GOT3 (cell line): Measurements from ENCODE around the gene FKBP6.
"Not testable (repeated sequence)": the region's sequence is repeated elsewhere in the genome, so short reads cannot be mapped to it uniquely, and the experiment has no call there.

Source experiments
- DNase-seq: peaks from one replicate; lab custom pipeline; 2025; ENCODE audit warnings: mixed read lengths; lab: John Stamatoyannopoulos, UW

FKBP6 gene

DNA sequence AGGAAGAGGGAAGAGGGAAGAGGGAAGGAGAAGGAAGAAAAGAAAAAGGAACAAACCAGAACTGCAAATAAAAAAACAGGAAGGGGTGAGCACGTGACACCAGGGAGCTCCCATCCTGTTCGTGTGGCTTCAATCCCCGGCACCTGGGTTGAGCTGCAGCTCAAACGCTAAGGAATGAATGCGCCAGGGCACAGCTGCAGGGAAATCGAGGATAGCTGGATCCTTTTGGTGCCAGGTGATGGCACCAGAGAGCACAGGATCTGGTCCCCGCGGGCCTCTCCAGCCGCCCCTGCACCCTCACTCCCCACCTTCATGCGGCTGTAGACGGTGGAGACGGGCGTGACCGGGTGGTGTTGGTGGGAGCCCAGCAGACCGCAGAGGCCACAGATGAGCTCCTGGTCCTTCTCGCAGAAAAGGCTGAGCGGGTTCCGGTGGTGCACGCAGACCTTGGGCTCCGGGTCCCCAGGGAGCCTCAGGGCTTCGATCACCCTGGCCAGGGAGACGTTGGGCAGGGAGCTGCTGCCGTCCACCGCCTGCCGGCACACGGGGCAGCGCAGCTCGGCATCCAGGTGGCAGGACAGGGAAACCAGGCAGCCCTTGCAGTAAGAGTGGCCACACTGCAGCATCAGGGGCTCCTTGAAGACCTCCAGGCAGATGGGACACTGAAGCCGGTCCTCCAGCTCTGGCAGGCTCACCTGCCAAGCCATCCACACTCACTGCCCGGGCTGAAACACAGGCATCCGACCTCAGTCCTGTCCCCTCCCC, 3.7 kb upstream of the FKBP6 start:
- not testable (repeated sequence) for DNase-seq

DNA sequence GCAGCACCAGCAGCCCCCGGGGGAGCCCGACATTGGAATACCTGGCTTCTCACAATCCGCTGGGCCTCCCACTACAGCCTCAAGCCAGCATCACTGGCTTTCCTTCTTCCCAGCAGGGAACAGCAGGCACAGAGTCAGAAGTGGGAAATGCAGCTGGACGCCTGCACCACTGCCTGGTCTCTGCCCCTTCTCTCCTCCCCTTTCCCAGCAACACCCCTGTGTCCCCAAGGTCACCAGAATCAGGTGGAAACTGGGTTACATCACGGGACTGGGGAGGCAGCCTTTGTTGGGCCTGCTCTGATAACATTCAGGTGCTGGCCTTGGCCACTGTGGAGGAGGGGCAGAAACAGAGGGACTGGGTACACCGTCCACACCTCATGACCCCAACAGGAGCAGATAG, 2.5 kb upstream of the FKBP6 start:
- DNase-seq = not testable (repeated sequence)

DNA sequence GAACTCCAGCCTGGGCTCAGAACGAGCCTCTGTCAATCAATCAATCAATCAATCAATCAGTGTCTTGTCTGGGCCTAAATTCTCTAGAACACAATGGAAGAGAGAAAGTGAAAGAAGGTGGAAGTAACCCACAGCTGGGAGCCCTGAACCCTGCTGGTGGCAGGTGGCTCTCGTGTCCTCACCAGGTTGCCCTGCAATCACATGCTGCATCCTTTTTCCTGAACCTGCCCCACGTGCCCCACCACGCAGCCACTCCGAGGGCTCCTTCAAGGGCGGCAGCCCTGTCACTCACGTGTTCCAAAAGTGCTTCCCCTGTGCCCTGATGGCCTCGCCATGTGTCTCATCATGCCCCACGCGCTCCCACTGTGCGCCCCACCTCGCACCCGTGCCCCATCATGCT, 512 bp upstream of the FKBP6 start:
- DNase-seq = not testable (repeated sequence)

DNA sequence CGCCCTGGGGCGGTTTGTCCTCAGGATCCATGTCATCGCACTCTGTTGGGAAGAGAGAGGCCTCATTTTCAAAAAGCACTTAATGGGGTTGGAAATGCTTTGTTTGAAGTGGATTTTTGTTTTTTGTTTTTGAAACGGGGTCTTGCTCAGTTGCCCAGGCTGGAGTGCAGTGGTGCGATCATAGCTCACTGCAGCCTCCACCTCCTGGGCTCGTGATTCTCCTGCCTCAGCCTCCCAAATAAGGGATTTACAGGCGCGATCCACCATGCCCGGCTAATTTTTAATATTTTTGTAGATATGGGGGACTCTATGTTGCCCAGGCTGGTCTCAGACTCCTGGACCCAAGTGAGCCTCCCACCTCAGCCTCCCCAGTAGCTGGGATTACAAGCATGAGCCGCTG, 735 bp downstream of the FKBP6 start:
- no peak for DNase-seq

DNA sequence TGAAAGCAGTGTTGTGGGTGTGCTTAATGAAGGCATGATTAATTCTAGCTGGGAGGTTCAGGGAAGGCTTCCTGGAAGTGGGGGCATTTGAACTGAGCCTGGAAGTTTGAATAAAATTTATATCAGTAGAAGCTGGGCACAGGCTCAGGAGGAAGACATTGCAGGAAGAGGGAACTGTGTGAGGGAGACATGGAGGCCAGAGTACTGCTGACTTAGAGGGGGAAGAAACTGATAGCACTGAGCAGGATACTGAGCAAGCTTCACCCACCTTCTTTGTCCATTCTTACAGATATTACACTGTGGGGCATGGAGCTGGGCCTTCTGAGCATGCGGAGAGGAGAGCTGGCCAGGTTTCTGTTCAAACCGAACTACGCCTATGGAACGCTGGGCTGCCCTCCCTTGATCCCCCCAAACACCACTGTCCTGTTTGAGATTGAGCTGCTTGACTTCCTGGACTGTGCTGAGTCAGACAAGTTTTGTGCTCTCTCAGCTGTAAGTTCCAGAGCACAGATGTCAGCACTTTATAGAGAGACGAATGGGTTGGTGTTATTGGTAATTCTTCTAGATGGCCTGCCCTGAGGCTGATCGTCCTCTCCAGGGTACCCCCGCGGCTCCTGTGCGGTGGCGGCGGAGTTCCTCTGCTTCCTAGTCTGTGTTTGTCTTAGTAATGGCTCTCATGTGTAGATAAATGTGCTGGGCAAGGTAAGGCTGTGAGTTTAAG, 2.1 kb downstream of the FKBP6 start:
- DNase-seq = no peak

DNA sequence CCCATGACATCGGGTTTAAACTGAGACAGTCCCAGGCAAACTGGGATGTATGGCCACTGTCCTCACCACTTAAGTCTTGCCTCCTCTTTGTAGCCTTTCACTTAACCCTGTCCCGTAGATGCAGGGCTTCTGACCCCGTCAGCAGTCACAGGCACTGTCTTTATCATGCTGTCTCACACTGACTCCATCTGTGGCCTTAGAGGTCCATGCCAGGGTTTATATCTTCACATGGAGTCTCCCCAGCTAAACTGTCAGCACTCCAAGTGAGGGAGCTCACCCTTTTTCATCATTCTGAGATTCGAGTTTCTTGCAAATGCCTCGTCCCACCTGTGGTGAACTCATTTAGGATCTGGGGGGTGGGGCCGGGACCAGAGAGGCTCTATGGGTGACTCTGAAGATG, 2.8 kb downstream of the FKBP6 start:
- no peak for DNase-seq

DNA sequence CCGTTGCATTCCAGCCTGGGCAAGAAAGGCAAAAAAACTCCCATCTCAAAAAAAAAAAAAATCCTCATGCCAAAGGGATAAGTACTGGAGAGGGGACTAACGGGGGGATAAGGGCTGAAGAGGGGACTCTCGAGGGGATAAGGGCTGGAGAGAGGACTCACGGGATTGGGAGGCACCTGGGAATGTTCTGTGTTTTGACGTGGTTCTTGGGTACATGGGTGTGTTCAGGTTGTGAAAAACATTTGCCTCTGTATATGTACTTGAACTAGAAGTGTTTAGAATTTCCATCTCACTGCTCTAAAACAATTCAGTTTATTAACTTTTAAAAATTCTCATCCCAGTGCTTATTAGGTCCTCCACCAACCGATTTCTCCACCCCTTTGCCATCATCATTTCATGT, 4.5 kb downstream of the FKBP6 start:
- no peak for DNase-seq

DNA sequence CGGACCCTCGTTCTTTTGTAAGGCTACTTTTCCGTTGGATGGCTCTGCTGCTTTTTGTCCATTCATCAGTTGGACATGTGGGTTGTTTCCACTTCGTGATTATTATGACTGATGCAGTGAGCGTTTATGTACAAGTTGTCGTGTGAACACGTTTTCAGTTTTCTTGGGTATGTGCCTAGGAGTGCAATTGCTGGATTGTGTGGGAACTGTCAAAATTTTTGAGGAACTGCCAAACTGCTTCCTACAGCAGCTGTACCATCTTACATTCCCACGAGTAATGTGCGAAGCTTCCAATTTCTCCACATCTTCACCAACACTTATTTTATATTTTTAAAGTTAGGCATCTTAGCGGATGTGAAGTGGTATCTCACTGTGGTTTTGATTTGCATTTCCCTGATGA, 10.4 kb downstream of the FKBP6 start:
- DNase-seq = no peak

DNA sequence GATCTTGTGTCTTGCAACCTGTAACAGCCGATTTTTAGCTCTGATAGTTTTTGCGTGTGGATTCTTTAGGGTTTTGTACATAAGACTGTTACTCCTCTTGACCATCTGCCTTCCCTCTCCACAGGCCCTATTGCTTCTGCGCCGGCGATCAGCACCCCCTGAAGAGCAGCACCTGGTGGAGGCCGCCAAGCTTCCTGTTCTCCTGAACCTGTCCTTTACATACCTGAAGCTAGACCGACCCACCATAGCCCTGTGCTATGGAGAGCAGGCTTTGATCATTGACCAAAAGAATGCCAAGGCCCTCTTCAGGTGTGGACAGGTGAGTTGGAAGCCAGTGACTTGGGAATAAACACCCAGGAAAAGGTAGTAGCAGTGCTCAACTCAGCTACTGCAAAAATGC, 12.6 kb downstream of the FKBP6 start:
- DNase-seq = no peak

DNA sequence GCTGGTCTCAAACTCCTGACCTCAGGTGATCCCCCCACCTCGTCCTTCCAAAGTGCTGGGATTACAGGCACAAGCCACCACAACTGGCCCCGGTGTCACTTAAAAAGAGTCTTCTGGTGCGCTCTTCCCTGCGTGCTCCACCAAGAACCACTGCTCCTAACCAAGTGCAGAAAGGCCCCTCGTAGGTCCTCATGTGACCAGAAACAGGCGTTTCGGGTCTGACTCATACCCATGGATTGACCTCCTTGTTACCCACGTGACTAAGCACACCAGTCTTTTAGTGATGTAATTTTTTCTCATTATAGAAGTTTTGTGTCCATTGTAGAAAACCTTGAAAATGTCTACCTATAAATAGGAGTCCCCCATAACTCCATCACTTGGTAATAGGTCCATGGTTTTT, 13.9 kb downstream of the FKBP6 start:
- no peak for DNase-seq

DNA sequence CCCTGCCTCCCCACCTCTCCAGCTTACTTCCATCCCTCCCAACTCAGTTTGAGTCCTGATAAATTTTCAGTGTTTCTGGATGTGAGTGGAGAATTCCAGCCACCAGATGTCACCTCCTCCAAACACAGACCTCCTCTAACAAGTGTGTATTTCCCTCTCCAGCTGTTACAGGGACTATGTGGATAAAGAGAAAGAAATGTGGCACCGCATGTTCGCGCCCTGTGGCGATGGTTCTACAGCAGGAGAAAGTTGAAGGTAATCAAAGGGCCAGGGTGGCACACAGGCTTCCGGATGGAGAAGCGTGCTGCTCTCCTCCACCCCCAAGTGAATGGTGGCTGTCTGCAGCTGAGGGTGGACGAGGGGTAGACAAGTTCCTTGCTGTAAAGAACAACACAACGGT, 14.7 kb downstream of the FKBP6 start:
- DNase-seq = no peak

DNA sequence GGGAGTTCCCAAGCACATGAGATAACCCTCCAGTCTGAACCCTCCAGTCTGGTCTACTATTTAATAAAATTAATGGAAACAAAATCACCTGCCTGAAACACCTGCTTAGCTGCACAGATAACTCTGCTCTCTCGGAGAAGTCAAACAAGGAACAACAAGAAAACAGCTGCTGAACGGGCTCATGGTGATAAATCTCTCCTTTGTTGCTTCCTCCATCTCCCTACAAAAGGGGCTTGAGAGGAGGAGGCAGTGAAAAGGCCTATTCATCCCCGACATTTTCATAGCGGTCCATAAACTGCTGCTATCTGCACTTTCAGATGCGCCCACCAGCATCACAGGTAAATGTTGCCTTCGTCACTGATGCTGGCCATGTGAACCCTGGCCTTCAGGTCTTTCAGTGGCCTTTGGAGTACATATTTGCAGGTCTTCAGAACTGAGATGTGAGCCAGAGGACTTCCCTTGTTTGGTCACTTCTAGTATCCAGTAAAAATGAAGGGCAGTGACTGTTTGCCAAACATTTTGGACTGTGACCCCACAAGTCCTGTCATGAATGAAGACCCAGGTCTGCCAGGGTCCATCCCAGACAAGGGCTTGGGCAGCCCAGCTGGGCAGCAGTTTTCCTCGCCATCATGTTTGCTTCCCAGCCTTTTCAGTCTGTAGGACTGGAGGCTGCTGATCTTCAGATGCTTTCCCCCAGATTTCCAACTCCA, 15.9 kb downstream of the FKBP6 start:
- DNase-seq = no peak

DNA sequence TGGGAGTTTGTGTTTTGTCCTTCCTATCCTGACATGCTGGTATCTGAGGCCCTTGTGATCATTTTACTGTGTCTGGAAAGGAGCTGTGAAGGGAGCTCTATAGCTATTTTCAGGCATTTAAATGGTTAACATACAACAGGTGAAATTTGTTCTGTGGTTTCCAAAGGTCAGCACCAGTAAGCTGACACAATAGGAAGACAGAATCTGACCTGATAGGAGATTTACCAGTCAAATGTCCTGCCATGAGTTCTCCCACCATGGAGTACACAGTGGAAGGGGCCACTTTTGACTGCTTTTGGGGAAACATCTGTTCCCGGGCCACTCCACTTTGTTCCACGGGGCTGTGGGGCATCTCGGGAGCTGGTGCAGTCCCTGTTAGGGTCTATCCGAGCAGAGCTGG, 17.6 kb downstream of the FKBP6 start:
- DNase-seq = no peak

DNA sequence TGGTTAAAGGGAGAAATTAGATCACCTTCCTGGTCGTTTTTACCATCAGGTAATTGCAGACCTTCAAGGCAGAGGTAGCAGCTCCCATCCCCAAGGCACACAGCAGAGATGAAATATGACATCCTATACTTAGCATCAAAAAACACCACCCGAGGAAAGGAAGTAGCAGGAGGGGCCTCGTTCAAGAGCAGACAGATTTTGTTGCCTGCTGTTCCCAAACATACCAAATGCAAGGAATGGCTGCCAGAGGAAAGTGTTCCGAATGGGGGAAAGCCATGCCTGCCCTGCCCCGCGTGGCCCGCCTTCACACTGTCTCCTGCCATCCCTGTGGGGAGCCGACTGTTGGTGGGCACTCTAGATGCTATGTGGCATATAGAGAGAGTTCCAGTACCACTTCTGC, 18.0 kb downstream of the FKBP6 start:
- no peak for DNase-seq

DNA sequence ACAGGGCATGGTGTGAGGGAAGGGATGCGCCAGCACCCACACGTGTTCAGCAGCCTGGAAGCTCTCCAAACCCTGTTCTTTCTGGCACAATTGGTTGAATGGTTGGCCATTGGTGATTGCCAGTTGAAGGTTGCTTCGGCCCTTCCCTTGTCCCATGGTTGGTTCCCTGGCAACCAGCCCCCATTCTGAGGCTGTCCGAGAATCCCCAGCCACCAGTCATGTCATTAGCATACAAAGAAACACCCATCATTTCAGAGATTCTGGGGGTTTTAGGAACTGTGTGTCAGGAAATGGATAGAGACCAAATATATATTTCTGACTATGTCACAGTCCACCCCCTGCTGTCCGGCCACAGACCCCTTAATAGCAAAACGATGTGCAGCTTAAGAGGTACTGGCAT, 21.8 kb downstream of the FKBP6 start:
- DNase-seq = no peak

DNA sequence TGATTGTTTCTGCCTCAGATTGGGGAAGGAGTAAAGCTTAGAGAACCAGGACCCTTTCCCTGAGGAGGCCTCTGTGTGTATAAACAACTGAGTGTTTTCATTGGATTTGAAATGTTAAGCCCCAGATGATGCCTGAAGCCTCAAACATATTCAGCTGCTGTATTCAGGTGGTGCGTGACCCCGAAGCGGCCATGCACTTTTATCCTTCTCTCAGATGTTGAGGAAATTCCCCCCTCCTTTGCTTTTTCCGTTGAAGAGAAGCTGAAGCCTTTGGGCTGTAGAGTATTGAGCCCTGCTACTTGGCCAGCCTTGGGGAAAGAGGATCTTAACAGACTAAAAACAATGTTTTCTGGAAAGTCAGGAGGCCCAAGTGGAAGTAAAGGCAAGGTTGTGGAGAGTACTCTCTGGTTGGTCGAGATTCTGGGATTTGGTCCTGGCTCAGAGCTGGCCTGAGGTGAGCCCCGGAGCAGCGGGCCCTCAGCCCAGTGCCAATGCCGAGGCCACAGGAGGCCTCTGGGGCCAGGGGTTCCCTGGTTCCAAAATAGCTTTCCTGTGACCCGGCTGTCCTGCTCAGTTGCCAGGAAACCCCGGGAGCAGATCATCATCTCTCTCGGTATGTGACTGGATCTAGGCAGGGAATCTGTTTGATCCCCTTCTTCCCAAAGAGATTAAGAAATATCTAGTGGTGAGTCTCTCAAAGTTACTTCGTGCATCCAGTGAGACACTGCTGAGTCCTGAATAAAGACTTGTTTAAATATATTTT, 22.5 kb downstream of the FKBP6 start:
- no peak for DNase-seq

DNA sequence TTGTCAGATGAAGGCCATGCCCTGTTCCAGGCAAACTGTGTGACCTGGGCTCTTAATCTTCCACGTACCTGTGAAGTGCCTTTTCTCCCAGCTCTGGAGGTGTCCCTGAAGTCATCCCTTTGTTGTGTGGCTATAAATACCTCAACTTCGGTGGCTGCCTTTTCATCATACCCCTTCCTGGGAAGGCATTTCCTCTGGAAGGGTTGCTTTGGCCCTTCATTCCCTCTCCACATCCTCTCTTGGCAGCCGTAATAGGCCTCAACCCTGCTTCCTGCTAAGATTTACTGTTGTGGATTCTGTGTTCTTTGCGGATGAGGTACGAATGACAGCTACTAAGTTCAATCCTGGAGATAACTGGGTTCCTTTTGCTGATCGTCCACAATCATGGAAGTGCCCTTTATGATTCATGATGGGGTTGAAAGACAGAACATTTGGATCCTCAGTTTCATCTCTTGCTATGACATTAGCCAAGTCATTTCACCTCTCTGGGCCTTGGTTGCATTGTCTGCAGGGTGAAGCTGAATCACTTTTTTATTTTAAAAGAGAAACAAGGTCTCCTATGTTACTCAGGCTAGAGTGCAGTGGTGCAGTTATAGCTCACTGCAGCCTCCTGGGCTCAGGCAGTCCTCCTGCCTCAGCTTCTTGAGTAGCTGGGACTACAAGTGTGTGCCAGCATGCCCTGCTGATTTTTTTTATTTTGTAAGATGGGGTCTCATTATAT, 23.6 kb downstream of the FKBP6 start:
- no peak for DNase-seq

DNA sequence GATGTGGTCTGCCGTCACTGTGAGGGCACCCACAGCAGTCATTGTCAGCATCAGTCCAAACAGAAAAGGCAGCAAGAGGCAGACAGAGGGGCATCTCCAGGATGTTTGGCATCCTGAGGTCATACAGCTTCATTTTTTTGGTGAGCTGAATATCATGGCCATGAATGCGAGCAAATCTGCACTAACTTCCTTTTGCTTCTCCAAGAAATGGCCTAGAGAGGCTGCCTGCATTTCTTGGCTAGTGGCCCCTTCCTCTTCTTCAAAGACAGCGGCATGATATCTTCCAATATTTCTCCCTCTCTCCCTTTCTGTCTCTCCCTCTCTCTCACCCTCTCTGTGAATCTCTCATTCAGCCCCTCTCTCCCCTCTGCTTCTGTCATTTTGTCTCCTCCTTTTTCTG, 24.8 kb downstream of the FKBP6 start:
- DNase-seq = no peak

DNA sequence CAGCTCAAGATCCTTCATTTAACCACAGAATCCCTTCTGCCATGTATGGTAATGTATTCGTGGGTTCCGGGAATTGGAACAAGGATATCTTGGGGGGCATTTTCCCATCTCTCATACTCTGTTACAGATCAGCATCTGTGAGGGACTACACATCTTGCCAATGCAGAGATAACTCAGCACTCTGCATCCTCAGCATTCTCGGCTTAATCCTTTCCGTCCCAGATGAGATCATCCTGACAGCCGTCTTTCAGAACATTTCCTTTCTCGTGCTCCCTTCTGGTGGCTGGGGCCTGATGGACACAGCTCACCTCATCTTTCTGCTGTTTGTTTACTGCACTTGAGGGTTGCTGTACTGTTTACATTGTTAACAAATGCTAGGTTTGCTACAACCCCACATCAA, 25.3 kb downstream of the FKBP6 start:
- DNase-seq = no peak

DNA sequence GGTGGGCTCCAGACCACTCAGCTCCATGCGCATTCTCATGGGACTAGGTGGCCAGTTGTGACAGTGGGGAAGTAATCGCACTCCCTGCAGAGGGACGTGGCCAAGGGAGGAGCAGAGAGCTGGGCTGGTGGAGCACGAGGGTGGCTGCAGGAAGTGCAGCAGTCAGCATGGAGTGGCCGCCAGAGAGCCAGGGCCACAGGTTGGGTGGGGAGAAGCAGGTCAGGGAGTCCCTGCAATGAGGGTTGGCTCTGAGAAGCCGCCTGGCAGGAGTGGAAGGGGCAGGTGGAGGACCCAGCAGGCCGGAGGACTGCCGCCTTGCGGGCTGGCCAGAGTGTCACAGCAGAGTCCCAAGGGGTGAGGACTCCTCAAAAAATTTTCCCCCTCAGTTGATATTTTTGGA, 26.2 kb downstream of the FKBP6 start:
- DNase-seq = no peak

DNA sequence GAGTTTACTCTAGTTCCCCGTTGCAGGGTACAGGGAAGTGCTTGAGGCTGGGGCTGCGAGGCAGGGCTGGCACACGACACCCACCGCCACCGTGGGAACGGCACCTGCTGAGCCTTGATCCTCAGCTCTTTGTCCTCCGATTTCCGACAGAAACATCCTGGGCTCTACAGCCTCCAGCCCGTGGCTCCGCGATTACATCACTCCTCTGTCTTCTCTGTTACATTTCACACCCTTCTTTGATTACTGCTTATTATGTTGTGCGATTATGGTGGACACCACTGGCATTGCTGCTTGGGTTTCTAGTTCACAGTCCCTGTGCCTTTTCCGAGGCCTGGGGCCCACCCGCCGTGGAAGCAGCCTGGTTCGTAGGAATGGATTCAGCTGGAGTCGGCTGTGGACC, 26.9 kb downstream of the FKBP6 start:
- no peak for DNase-seq

DNA sequence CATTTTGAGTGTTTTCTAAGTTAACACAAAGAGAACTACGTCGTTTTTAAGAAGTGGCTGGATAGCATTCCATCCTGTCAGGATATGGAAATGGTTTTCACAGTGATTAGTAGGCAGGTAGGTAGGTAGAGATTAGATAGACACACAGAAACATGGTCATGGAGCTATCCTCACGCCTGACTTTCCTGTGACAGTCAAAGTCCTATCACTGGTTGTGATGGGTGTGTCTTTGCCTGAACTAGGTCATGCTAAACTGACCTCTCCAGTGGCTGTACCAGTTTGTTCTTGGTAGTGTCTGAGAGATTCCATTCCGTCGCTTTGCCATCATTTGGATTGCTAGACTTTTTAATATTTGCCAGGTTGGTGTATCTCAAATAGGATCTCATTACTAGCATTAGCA, 28.2 kb downstream of the FKBP6 start:
- DNase-seq = no peak
